Thymus (tissue), 11 donors: ENCODE results near the gene NPR1. TPM values are rescaled to one million over a fixed set of nuclear protein-coding genes. Genes with fewer than 3 reads are reported as not detected.
"Not testable (repeated sequence)": the region's sequence is repeated elsewhere in the genome, so short reads cannot be mapped to it uniquely, and the experiment has no call there.

Source experiments
- DNase-seq, 9 donors: peaks; one replicate each; pipeline ENCODE4 v3.0.0-alpha.2; 2013; ENCODE audit warnings: low spot score in 9 of 9, low read depth in 6 of 9, missing footprints in 1 of 9
- H3K27ac ChIP-seq, 2 donors: one replicate each; pipeline ENCODE4 v1.5.1; 2013; ENCODE audit warnings: control low read depth in 1 of 2, low read depth in 1 of 2, low read length in 1 of 2, mild to moderate bottlenecking in 1 of 2, moderate library complexity in 1 of 2
- H3K27me3 ChIP-seq, 2 donors: one replicate each; pipeline ENCODE4 v1.5.1; 2013; ENCODE audit warnings: low read length in 1 of 2; ENCODE audit not compliant: control insufficient read depth in 2 of 2, insufficient read depth in 1 of 2
- H3K36me3 ChIP-seq, 2 donors: one replicate each; pipeline ENCODE4 v1.5.1; 2013; ENCODE audit warnings: low read length in 1 of 2, mild to moderate bottlenecking in 1 of 2, moderate library complexity in 1 of 2; ENCODE audit not compliant: control insufficient read depth in 2 of 2, insufficient read depth in 2 of 2
- H3K4me1 ChIP-seq, 2 donors: one replicate each; pipeline ENCODE4 v1.5.1; 2013; ENCODE audit warnings: low read length in 2 of 2; ENCODE audit not compliant: control insufficient read depth in 2 of 2, insufficient read depth in 2 of 2
- H3K4me3 ChIP-seq, 2 donors: one replicate each; pipeline ENCODE4 v1.5.1; 2013; ENCODE audit warnings: low read length in 2 of 2, control low read depth in 1 of 2, mild to moderate bottlenecking in 1 of 2
- H3K9me3 ChIP-seq, 2 donors: one replicate each; pipeline ENCODE4 v1.5.1; 2013; ENCODE audit warnings: low read length in 1 of 2, mild to moderate bottlenecking in 1 of 2; ENCODE audit not compliant: control insufficient read depth in 2 of 2, insufficient read depth in 1 of 2
- WGBS: extraction: QIAGEN DNeasy Blood & Tissue Kit; methylation state at CpG from one replicate; pipeline ENCODE4 v1.1.7; 2013; 5-methylcytosine and 5-hydroxymethylcytosine counted together
- polyA plus RNA-seq: library from polyadenylated mRNA; stranded (reverse); fragments of 200-250 nt; gene quantifications from one replicate; pipeline ENCODE4 v1.2.3, GENCODE V29; 2013
- total RNA-seq: library from RNA; stranded (reverse); fragments of 120-200 nt; gene quantifications from one replicate; pipeline ENCODE4 v1.2.4, GENCODE V29; 2013
- donor health status: healthy.

The NPR1 gene
- total and polyA plus RNA-seq, 2 donors, result 2.5 to 10.1 TPM

DNA sequence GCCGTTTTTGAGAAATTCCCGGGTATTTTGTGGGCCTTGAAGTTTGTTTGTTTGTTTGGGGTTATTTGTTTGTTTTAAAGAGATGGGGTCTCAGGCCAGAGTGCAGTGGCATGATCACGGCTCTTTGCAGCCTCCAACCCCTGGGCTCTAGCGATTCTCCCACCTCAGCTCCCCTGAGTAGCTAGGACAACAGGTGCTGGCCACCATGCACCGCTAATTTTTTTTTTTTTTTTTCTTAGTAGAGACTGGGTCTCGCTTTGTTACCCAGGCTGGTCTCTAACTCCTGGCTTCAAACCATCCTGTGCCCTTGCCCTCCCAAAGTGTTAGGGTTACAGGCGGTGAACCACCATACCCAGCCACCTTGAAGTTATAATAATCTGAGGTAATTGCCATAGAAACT is 42.6 kb upstream of the NPR1 start:
- DNase-seq, result no peak
- Histone ChIP-seq H3K36me3 (peaks cover 45 to 53% of the 10 kb centered on the region in 2 donors), H3K27ac (no peak overlapping the region), H3K27me3 (no peaks in the 10 kb centered on the region), H3K4me1 (peaks cover 14 to 21% of the 10 kb centered on the region in 2 donors), H3K4me3 (no peak overlapping the region), H3K9me3 (peaks cover 0 to 6% of the 10 kb centered on the region in 2 donors)
- 97% methylated on average over 7 of the region's 7 CpGs for WGBS

DNA sequence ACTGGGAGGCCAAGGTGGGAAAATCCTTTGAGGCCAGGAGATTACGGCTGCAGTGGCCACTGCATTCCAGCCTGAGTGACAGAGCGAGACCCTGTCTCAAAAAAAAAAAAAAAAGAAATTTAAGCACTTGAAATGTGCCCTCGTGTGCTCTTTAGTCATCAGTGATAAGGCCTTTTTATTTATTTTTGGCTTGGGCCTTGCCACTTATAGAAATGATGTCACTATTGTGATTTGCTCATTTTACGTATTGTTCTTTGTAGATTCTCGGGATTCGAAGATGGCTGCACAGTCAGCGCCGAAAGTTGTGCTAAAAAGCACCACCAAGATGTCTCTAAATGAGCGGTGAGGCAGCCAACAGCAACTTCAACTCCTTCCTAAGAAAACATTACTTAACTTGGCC is 42.2 kb upstream of the NPR1 start:
- 97% methylated on average over 9 of the region's 9 CpGs for WGBS
- peaks cover 0 to 6% of the 10 kb centered on the region in 2 donors for H3K9me3 ChIP-seq
- H3K27ac ChIP-seq, result no peak overlapping the region
- H3K4me1 ChIP-seq, result peaks cover 14 to 21% of the 10 kb centered on the region in 2 donors
- no peaks in the 10 kb centered on the region for H3K27me3 ChIP-seq
- H3K4me3 ChIP-seq, result no peak overlapping the region
- DNase-seq, result no peak
- peaks cover 48 to 57% of the 10 kb centered on the region in 2 donors for H3K36me3 ChIP-seq

DNA sequence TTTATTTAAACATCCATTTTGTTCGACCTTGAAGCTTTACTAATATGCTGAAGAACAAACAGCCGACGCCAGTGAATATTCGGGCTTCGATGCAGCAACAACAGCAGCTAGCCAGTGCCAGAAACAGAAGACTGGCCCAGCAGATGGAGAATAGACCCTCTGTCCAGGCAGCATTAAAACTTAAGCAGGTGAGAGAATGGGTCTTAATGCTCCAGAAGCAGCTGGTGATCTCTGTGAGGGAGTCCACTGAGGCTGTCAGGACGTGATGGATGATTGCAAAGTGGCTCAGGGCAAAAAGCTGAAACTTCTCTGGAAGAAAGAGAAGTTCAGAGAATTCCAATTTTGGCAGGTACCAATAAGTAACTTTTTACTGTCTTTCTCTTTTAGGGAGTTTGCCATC is 40.2 kb upstream of the NPR1 start:
- no peak overlapping the region for H3K4me3 ChIP-seq
- H3K27ac ChIP-seq, result no peak overlapping the region
- WGBS, result 98% methylated on average over 6 of the region's 6 CpGs
- H3K4me1 ChIP-seq, result peaks cover 14 to 18% of the 10 kb centered on the region in 2 donors
- no peaks in the 10 kb centered on the region for H3K27me3 ChIP-seq
- no peak for DNase-seq
- peaks cover 0 to 6% of the 10 kb centered on the region in 2 donors for H3K9me3 ChIP-seq
- peaks cover 66 to 77% of the 10 kb centered on the region in 2 donors for H3K36me3 ChIP-seq

DNA sequence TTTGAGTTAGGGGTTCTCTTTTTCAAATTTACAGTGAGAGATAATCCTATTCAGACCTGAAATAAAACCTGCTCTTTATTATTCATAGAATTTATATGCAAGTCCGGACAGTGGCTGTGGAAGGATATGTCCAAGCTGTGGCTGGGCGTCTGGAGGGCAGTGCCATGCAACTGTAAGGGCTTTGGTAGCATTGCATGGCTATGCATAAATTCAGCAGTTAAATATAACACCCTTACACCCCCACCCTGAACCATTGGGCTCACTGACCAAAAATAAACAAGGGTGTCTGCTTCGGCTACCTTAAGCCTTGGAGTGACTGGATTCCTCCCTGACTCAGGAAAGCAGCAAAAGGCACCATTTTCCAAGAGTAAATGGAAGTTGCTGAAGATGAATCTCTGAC is 39.2 kb upstream of the NPR1 start:
- Histone ChIP-seq H3K27me3 (no peaks in the 10 kb centered on the region), H3K36me3 (peaks cover 75 to 87% of the 10 kb centered on the region in 2 donors), H3K4me3 (no peak overlapping the region), H3K9me3 (no peaks in the 10 kb centered on the region), H3K4me1 (peaks cover 14% of the 10 kb centered on the region in 2 donors), H3K27ac (no peak overlapping the region)
- DNase-seq, result no peak
- WGBS, result 98% methylated on average over 3 of the region's 3 CpGs

DNA sequence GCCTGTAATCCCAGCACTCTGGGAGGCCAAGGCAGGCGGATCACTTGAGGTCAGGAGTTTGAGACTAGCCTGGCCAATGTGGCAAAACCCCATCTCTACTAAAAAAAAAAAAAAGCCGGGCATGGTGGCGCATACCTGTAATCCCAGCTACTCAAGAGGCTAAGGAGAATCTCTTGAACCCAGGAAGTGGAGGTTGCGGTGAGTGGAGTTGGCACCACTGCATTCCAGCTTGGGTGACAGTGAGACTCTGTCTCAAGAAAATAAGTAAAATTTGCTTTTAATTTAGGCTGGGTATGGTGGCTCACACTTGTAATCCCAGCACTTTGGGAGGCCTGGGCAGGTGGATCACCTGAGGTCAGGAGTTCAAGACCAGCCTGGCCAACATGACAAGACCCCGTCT is 38.3 kb upstream of the NPR1 start:
- DNase-seq, H3K27me3 ChIP-seq, H3K9me3 ChIP-seq, H3K4me3 ChIP-seq, H3K27ac ChIP-seq: not testable (repeated sequence)
- Histone ChIP-seq H3K36me3 (peaks cover 80 to 95% of the 10 kb centered on the region in 2 donors), H3K4me1 (peaks cover 10 to 14% of the 10 kb centered on the region in 2 donors)
- WGBS, result 98% methylated on average over 5 of the region's 5 CpGs

DNA sequence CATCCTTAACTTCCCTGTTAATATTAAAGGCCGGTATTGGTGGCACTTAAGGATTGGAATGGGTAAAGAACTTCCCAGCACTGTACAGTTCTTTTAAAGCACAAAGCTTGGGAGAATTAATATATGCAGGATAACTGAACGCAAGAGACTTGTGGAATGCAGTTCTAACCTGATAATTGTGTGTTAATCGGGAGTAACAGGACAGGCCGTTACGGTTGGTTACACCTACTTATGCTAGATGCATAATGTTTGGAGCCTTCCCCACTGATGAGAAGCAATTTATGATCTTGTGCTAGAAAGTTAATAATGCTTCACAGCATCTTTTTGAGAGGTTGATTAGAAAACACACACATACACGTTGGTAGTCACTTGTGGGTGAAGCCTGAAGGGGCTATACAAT is 37.6 kb upstream of the NPR1 start:
- no peak for DNase-seq
- Histone ChIP-seq H3K27me3 (no peaks in the 10 kb centered on the region), H3K27ac (no peak overlapping the region), H3K4me1 (peaks cover 4 to 11% of the 10 kb centered on the region in 2 donors), H3K4me3 (no peak overlapping the region), H3K36me3 (peaks cover 85 to 98% of the 10 kb centered on the region in 2 donors), H3K9me3 (no peaks in the 10 kb centered on the region)
- 90% methylated on average over 6 of the region's 6 CpGs for WGBS

DNA sequence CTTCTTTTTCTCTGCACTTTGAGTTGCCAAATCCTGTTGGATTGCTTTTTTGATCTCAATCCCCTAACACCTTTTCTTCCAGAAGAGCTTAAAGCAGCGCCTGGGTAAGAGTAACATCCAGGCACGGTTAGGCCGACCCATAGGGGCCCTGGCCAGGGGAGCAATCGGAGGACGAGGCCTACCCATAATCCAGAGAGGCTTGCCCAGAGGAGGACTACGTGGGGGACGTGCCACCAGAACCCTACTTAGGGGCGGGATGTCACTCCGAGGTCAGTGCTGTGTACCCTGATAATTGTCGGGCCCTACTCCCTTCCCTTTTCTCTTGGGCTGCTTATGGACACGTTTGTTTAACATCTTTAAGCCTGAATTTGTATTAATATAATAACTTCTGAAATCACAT is 36.3 kb upstream of the NPR1 start:
- Histone ChIP-seq H3K9me3 (no peaks in the 10 kb centered on the region), H3K36me3 (peaks cover 86 to 96% of the 10 kb centered on the region in 2 donors), H3K4me1 (peaks cover 4 to 7% of the 10 kb centered on the region in 2 donors), H3K4me3 (no peak overlapping the region), H3K27me3 (no peaks in the 10 kb centered on the region), H3K27ac (no peak overlapping the region)
- no peak for DNase-seq
- WGBS, result 96% methylated on average over 11 of the region's 11 CpGs

DNA sequence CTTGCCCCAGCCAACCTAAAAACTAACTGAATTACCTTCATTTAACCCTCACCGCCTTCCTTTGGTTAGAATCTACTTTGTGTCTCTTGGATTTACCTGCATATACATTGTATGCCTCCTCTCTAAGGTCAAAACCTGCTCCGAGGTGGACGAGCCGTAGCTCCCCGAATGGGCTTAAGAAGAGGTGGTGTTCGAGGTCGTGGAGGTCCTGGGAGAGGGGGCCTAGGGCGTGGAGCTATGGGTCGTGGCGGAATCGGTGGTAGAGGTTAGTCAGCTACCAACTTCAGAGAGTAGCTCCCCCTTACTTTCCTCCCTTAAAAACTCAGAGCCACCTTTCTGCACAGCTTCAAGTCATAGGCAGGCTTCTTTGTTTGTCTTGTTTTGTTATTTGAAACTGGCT is 35.4 kb upstream of the NPR1 start:
- Histone ChIP-seq H3K4me3 (no peak overlapping the region), H3K27ac (no peak overlapping the region), H3K27me3 (no peaks in the 10 kb centered on the region), H3K36me3 (peaks cover 82 to 92% of the 10 kb centered on the region in 2 donors), H3K9me3 (no peaks in the 10 kb centered on the region), H3K4me1 (peaks cover 7% of the 10 kb centered on the region in 2 donors)
- WGBS, result 99% methylated on average over 11 of the region's 11 CpGs
- no peak for DNase-seq

DNA sequence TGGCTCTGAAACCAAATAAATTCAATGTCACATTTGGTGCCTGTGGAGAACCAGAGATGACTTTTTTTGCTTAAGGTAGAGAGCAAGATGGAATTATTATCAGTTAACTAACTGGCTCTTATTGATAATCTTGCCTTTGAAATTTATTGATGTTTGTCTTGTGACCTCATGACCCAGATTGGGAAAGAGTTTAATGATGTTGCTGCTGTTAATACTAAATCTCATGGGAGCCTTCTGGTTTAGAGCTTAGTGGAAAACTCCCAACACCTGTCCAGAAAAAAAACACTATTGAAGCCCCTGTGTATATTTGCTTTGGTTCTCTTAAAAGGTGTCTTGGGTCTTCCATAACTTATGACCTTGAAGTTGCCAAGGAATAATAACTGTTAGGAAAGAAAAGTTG is 34.7 kb upstream of the NPR1 start:
- no peaks in the 10 kb centered on the region for H3K9me3 ChIP-seq
- no peaks in the 10 kb centered on the region for H3K27me3 ChIP-seq
- peaks cover 78 to 85% of the 10 kb centered on the region in 2 donors for H3K36me3 ChIP-seq
- no peak overlapping the region for H3K27ac ChIP-seq
- H3K4me1 ChIP-seq, result peaks cover 9 to 12% of the 10 kb centered on the region in 2 donors
- DNase-seq, result no peak
- no peak overlapping the region for H3K4me3 ChIP-seq
